Adipose tissue (tissue), 3 donors: ENCODE data around the gene ANKH. TPM values are rescaled to one million over a fixed set of nuclear protein-coding genes. Genes with fewer than 3 reads are reported as not detected.

Experiments
- H3K27ac ChIP-seq: one replicate; pipeline ENCODE4 v1.5.1; 2013; ENCODE audit warnings: low read depth, low read length
- WGBS, 3 donors: extraction: QIAGEN DNeasy Blood & Tissue Kit; methylation state at CpG; one replicate each; pipeline ENCODE4 v1.1.7; 2013; 5-methylcytosine and 5-hydroxymethylcytosine counted together
- polyA plus RNA-seq, 3 donors: library from polyadenylated mRNA; stranded (reverse); fragments of 200-250 nt; gene quantifications; one replicate each; pipeline ENCODE4 v1.2.3, GENCODE V29; 2013
- donor health status: healthy with polysubstance abuse.
- donor health status: Bipolar disorder and iron deficiency.
- donor health status: healthy.

Gene ANKH
- polyA plus RNA-seq, 3 donors = 16.9 to 21.6 (median 17.5) TPM

DNA sequence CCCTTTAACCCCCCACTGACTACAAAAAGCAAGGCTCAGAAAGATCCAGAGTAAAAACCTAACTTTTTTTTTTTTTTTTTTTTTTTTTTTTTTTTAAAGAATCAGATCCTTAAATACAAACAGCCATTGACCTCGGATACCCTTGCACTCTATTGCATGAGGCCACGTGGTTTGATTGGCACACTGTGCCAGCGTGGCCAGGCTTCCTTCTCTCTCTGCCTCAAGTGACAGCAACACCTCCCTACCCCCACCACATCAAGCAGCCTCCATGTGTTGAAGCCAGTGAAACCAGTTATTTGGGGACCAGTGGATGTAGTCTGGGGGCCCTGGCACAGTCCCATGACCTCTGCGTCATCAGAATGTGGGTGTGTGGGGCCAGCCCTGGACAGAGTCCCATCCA, 135.6 kb downstream of the ANKH start:
- H3K27ac ChIP-seq = no peak overlapping the region
- WGBS, 3 donors = 50 to 54% (median 53%) methylated on average over 4 of the region's 4 CpGs

DNA sequence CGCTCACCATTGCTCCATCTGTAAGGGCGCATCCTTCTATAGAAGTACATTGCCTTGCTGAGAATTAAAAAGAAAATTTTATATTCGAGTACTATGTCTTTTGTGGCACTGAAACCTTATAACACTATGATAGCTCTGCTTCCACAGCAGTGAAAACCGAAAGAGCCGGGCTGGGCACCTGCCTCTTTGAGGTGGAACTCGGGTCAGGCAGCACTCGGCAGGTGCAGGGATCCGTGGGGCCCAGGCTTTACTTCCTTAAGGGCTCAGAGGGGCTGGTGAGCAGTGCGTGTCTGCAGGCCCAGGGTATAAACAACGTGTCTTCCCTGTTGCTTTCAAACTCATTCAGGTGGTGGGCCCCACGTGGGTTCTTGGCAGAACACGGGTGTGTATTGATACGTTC, 137.2 kb downstream of the ANKH start:
- WGBS, 3 donors = 90 to 93% (median 91%) methylated on average over 13 of the region's 13 CpGs
- H3K27ac ChIP-seq = no peak overlapping the region

DNA sequence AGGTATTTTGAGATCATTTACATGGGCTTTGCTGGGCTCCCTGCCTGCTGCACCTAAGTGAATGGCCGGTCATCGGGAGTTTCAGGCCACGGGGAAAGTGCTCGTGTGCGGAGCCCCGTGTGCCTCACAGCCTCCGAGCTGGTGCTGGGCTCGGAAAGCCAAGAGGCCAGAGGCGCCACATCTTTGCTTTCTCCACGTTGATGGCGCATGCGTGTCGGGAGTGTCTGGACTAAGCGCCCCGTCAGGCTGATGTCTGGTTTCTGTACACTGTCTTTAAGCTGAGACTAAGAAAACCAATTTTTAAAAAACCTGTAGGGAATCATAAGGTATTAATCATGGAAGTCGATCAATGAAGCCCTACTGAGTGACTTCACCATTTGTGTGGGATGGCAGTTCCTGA, 137.9 kb downstream of the ANKH start:
- 92 to 98% (median 97%) methylated on average over 16 of the region's 16 CpGs for WGBS, 3 donors
- no peak overlapping the region for H3K27ac ChIP-seq

DNA sequence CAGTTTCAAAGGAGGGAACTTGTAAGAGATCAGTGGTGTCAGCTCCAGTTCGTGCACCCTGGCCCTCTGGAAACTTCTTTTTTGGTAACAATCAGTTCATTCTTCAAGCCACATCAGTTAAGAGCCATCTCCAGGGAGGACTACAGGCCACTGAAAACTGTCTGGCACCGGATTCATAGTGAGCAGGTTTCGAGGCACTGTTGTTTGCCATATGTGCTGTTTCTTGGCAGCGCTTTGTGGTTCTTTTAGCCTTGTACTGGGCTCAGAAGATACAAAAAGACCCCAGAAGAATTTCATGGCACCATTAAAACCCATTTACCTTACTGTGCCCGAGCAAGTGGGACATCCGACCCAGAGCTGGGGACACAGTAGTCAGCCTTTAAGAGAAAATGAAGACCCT, 138.6 kb downstream of the ANKH start:
- WGBS, 3 donors = 91 to 94% (median 92%) methylated on average over 6 of the region's 6 CpGs
- H3K27ac ChIP-seq = no peak overlapping the region

DNA sequence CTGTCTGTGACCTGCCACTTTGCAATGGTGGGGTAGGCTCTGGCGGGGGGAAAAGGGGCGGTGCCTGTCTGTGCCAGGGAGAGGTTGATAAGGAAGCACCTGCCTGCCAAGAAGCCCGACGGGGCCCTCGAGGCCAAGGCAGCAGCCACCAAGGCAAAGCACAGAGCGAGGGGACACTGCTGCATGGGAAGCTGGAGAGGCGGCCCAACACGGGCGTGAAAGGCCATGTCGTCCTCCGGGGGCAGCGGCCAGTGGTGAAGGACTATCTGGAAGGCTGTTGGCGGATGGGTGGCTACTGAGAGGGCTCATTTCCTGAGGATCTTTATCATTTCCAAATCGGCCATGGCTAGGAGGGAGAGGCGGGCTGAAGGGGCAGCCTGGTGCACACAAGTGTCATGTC, 140.7 kb downstream of the ANKH start:
- H3K27ac ChIP-seq = no peak overlapping the region

DNA sequence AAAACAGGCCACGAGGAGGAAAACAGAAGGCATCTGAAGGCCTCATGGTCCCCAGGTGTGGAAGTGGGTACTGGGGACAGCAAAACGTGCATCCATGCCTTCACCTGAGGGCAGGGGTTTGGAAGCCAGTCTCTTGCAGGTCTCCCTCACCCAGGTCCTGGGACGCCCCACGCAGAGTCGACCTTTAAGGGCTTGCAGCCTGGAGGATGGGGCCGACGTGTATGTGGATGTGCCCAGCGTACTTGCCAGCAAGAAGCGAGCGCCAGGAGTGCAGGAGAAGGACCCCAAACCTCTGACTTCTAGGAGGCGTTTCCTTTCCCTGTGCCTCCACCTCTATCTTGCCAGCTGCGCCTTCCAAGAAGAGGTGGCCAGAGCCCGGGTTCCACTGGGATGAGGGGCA, 141.1 kb downstream of the ANKH start:
- 89 to 95% (median 91%) methylated on average over 13 of the region's 13 CpGs for WGBS, 3 donors
- H3K27ac ChIP-seq = no peak overlapping the region

More for the DNA sequence above, 140.7 kb downstream of the ANKH start:
- 68 to 84% (median 83%) methylated on average over 15 of the region's 15 CpGs for WGBS, 3 donors

DNA sequence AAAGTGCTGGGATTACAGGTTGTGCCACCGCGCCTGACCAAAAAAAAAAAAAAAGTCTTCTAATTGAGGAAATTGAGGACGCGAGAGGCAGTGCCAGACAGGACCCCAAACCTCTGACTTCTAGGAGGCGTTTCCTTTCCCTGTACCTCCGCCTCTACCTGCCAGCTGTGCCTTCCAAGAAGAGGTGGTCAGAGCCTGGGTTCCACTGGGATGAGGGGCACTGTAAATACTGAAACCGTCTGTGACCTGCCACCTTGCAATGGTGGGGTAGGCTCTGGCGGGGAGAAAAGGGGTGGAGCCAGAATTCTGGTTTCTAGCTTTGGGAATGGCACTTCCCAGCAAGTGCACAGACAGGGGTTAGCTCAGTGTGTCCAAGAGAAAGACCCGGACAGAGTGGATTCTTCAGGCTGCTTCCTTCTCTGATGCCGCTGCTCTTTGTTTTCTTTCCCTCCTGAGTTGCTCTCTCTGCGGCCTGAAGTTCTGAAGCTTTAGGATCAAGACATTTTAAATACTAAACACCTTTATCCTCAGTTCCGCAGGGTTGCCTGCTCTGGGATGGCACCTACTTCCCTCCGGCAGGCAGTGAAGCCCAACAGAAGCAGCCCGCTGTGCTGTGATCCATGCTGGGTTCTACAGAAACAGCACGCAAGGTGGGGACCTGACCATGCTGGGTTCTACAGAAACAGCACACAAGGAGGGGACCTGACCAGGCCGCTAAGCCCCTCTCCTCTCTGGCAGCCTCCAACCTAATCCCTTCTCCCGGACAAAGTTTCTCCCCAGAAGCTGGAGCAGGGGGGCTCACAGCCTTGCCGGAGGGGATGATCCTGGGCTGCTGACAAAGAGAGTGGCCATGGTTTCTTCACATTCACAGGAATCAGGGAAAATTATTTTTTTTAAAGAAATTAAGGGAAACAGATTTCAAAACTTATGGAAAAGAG, 141.9 kb downstream of the ANKH start:
- no peak overlapping the region for H3K27ac ChIP-seq
- WGBS, 3 donors = 91 to 94% (median 93%) methylated on average over 18 of the region's 18 CpGs

DNA sequence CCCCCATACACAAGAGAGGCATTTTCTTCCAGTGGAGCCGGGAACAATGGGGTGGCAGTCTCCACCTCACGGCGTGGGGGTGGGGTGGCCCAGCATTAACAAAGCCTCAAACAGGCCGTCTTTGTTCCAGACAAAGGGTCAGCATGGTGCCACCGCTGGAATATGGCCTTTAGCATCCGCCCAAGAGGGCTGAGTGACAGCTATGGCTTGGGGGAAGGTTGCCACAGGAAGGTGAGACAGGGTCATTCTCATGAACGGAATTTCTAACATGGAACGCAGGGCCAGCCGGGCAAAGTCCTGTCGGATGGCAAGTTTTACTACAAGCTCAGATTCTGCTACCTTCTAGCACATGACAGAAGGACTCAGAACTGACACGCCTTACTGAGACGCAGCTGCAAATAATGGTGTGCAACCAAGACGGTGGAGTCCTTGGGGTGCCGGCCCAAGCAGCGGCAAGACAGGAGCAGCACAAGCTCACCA, 143.1 kb downstream of the ANKH start:
- H3K27ac ChIP-seq = no peak overlapping the region
- 73 to 84% (median 76%) methylated on average over 15 of the region's 15 CpGs for WGBS, 3 donors

DNA sequence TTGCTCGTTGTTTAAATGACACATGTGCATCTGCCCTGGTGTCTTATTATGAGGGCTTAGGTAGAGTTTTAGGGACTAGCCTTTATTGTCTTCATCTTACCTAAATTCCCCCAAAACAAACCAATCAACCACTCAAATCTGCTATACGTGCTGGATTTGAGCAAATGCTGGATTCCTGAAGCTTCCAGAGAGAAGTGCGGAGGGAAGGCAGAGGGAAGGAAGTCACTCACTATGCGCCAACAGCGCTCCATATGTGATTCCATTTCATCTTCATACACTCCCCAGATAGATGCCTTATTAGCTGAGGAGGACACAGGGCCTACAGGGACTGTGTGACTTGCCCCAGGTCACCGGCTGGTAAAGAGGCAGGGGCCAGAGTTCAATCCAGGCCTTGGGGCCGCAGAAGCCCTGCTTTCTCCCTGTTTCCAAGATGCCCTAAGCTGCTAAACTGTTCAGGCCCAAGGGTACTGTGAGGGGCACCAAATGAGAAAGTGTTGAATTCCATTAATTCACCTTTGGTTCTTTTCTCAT, 143.6 kb downstream of the ANKH start:
- 82 to 89% (median 87%) methylated on average over 7 of the region's 7 CpGs for whole genome bisulfite sequencing, 3 donors
- no peak overlapping the region for H3K27ac ChIP-seq

DNA sequence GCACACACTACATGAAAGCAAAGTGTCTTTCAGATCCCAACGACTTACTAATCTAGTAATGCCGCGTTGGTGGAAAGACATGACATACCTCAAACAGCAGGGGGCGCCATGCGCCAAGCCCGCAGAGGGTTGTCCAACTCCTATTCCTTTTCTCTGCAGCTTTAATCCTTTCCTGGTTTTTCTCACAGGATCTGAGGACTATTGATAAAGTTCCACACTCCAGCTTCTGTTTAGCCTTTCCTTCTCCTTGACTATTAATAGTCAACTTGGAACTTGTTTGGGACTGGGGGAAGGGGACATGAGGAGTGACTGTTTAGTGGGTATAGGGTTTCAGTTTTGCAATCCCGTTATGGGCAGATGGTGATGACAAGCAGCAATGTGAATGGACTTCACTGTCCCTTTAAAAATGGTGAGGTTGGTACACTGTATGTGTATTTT, 144.1 kb downstream of the ANKH start:
- no peak overlapping the region for H3K27ac ChIP-seq

DNA sequence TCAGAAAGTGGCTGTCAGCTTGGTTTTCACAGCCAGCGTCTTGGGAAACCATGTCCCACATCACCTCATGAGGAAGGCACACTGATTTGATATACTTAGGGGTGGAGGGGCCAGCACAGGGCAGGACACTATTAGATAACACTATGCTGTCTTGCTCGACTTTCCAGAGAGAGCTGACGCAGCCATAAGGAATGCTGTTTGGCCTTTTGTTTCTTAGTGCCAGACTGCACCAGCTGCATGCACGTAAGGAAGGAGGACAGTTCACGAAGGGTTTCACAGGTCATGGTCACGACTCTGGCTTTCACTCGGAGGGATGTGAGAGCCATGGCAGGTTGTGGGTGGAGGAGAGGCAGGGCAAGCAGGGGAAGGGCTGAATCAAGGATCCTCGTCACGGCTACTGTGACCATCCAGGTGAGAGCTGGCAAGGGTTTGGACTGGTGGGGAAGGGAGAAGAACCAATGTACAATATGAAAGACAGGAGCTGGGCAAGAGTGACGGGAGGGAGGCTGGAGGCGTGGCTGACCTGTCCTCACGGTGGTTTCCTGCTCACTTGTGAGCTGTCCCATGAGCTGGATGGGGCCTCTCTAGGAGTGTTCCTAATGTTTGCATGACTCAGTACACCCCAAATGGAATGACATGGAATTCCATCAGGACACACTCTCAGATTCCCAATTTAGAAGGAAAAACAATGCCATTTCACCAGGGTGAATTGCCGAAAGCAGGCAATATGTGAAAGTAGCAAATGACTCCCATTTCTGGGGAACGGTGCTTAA, 145.3 kb downstream of the ANKH start:
- 78 to 92% (median 89%) methylated on average over 14 of the region's 14 CpGs for WGBS, 3 donors
- H3K27ac ChIP-seq = no peak overlapping the region

More for the DNA sequence above, 144.1 kb downstream of the ANKH start:
- whole genome bisulfite sequencing, 3 donors = 3 to 5% (median 5%) methylated on average over 7 of the region's 7 CpGs

DNA sequence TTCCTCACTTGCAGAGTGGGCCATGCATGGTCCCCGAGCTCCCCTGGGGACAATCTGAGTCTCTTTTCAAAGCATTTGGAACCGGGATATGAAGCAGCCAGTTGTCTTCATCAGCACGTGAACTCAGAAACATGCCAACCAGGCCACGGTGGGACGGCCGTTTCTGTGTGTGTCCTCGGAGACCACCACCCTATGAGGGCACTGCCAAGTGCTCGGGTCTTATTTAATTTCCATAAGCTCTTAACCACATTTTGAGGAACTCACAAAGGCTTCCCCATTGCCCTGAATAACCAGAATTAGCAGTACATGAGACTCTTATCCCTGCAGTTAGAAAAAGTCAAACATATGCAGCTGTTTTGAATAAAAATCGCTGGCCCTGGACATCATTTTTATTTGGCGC, 146.9 kb downstream of the ANKH start:
- WGBS, 3 donors = 60 to 76% (median 67%) methylated on average over 10 of the region's 10 CpGs
- no peak overlapping the region for H3K27ac ChIP-seq

DNA sequence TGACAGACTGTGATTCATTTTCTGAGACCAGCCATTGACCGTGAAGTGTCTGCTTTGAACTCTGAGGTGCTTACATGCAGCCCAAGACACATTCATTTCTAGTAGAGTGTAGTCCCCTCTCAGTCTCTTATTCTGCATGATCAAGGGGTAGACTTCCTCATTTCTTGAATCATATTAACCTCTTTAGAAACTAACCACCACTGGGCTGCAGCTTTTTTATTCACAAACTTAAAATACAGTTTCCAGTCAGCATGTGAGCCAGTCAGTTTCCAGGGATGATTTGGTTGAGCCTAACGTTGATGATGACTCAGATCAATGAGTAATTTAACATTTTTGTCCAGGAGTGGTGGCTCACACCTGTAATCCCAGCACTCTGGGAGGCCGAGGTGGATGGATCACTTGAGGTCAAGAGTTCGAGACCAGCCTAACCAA, 147.9 kb downstream of the ANKH start:
- WGBS, 3 donors = 82 to 92% (median 84%) methylated on average over 4 of the region's 4 CpGs
- no peak overlapping the region for H3K27ac ChIP-seq

DNA sequence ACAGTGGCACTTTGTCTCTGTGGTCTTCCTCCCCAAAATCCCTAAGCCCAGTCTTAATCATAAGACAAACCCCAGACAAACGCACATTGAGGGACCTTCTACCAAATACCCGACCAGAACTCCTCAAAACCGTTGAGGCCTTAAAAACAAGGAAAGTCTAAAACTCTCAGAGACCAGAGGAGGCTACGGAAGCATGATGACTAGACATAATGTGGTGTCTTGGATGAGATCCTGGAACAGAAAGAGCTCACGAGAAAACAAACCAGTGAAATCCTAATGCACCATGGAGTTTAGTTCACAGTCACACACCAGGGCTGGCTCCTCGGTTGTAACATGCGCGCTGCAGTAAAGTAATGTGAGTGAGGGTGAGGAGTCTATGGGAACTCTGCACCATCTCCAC, 148.7 kb downstream of the ANKH start:
- H3K27ac ChIP-seq = no peak overlapping the region
- 94 to 95% (median 95%) methylated on average over 8 of the region's 8 CpGs for WGBS, 3 donors

DNA sequence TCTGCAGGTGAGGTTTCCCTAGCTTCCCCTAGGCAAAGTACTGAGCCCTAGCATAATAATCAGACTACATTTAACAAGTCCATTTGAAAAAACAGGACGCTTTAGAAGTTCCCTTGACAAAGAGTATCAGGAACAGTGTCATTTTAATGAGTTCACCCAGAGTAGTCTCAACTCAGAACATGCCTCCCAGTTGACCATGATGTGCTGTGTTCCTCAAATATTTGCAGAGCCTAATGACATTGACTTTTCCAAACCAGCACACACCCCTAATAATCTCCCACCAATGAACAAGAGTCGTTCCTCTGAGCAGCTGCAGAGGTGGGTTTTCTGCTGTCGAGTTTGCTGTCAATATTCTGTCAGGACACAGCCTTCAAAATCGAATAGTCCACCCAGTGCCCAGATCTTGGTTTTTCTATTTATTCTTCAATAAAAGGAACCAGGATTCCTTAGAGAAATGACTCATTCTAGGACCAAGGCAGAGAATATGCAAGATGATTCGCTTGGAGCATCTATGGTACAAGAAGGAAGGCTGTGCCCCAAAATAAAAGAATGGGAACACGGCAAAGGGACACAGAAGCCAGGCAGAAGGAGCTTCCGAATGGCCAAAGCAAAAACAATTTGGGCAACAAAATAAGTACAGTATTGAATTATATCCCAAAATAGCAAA, 149.5 kb downstream of the ANKH start:
- 63 to 93% (median 93%) methylated on average over 7 of the region's 7 CpGs for WGBS, 3 donors
- no peak overlapping the region for H3K27ac ChIP-seq

DNA sequence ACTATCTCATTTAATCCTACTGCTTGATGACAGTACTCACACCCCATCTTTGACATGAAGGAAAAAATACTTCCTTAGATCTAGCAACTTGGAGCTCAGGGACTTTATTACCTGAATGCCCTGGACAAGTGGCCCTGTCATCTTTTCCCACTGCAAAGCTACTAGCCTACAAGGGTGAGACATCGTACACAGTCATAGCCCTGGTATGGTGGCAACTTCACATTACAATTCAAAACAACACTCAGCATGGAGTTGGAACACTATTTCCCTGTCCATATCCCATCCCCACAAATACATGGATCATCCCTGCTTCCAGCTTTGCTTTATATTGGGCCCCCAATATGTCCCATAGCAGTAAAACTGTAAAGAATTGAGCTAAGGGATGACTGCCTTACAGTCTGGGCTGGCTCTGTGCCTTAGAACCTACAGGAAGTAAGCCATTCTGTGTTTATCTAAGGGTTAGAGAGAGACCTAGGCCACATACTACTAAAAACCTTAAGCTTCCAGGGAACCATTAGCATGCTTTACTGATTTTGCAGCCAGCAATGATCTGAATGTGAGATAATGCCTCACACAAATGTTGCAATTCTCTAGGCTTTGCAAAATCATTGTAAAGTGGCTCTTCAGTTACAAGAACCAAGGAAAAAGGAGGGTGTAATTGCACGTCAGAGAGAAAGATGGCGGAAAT, 151.2 kb downstream of the ANKH start:
- H3K27ac ChIP-seq = no peak overlapping the region
- 85 to 96% (median 87%) methylated on average over 3 of the region's 3 CpGs for WGBS, 3 donors

DNA sequence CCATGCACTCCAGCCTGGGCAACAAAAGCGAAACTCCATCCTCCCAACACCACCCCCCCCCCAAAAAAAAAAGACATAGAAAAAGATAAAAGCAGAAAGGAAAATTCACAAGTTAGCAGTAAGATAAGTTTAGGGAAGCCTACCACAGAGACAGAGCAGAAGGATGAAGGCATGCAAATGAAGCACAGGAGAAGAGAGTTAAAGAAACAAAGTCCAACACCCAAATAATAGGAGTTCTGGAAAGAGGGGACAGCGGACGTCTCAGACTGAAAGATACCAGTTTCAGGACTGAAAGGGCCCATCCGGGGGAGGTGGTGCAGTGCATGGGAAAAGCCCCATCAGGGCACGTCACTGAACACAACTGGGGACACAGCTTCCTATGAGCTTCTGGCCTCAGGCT, 152.8 kb downstream of the ANKH start:
- no peak overlapping the region for H3K27ac ChIP-seq
- 92 to 96% (median 94%) methylated on average over 5 of the region's 5 CpGs for WGBS, 3 donors
